Naive thymus-derived CD8-positive, alpha-beta T cell (primary cell): ENCODE measurements around the gene THOC7. TPM values are rescaled to one million over a fixed set of nuclear protein-coding genes. Genes with fewer than 3 reads are reported as not detected.

ENCODE experiments used
- ATAC-seq, 2 donors: fragments of 150-1000 bp; cut with Tn5 transposase in 1 of 2; sonication (Bioruptor Pico), chemical (Tn5 transposase) in 1 of 2; 1 replicate in 1 of 2; 2 replicates in 1 of 2; pipeline ENCODE4 v1.10.0; 2021; ENCODE audit warnings: mild to moderate bottlenecking in 2 of 2, moderate library complexity in 2 of 2
- POLR2A ChIA-PET: fragments of 350-600 bp; sonication (Branson Sonifier 250); formaldehyde crosslinking; loops from one replicate; lab custom pipeline; 2021; ENCODE audit warnings: antibody characterized with exemption; lab: Charles Lee
- DNase-seq, 10 donors: peaks; one replicate each; pipeline versions ENCODE4 v3.0.0 to v3.0.0-alpha.2; 2020 to 2022
- H3K27ac Mint-ChIP-seq, 10 donors: one replicate each; pipeline ENCODE4 v1.8.0; 2020 to 2022; ENCODE audit warnings: mild to moderate bottlenecking in 10 of 10, mixed read lengths in 10 of 10, moderate library complexity in 4 of 10, inconsistent platforms in 1 of 10
- H3K27me3 Mint-ChIP-seq, 5 donors: one replicate each; pipeline ENCODE4 v1.8.0; 2021 to 2022; ENCODE audit warnings: mixed read lengths in 5 of 5
- H3K36me3 Mint-ChIP-seq, 3 donors: one replicate each; pipeline ENCODE4 v1.8.0; 2020 to 2022; ENCODE audit warnings: mixed read lengths in 3 of 3, mild to moderate bottlenecking in 2 of 3, inconsistent platforms in 1 of 3
- H3K4me1 Mint-ChIP-seq, 4 donors: one replicate each; pipeline ENCODE4 v1.8.0; 2021 to 2022; ENCODE audit warnings: mixed read lengths in 4 of 4
- H3K4me3 Mint-ChIP-seq, 10 donors: one replicate each; pipeline ENCODE4 v1.8.0; 2020 to 2022; ENCODE audit warnings: mild to moderate bottlenecking in 10 of 10, mixed read lengths in 10 of 10, moderate library complexity in 6 of 10, inconsistent platforms in 1 of 10
- H3K9me3 Mint-ChIP-seq, 9 donors: one replicate each; pipeline ENCODE4 v1.8.0; 2020 to 2022; ENCODE audit warnings: mixed read lengths in 9 of 9, mild to moderate bottlenecking in 3 of 9, inconsistent platforms in 1 of 9, moderate library complexity in 1 of 9
- polyA plus RNA-seq, 3 donors: library from polyadenylated mRNA; unstranded; fragments of 300-500 nt; fragmentation: Illumina TruSeq; gene quantifications; one replicate each; pipeline ENCODE4 v1.2.3, GENCODE V29; 2021
- total RNA-seq, 8 experiments: library from RNA in 2 of 8; stranded (reverse) in 2 of 8; gene quantifications; one replicate each; pipeline ENCODE4 v1.2.3 and lab custom pipeline; 2021 to 2026

Gene THOC7
- total and polyA plus RNA-seq, 5 experiments from 2014 or later: 52.2 to 116 (median 79.9) TPM

DNA sequence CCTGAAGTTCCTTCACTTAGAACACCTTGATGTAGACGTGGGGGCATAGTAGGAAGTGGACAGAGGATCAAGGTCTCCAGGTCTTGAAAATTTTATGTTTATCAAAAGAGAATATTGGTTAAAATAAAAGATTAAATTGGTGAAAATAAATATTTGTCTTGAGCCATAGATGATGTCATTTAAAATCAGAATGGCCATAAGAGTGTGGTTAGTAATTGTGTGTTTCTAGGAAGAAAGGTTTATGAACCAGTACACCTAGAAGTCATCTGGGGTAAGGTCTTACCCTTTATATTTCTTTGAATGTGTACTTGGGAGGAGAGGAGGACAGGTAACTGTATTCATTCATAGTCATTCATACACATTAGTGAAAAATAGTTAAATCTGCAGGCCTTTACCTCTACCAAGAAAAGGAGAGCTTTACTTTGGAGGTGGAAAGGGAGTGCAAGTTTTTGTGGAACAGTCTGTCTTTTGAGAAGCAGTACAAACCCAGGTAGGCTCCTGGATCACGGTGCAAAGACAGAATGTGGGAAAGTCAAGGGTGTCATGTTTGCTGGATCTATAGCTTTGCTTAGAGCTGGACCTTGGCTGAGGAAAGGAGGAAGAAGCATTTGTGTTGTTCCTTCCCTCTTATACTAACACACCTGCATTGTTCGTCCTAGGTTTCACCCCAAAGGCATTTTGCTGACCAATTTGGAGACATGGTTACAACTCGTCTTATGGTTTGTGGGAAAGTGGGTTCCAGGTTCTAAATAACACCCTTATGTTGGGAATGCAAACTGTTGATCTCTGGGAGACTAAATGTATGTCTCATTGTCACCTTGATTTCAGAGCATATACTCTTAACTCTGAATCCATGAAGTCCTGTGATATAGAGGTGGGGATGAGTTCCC lies 42.4 kb upstream of the THOC7 start:
- ATAC-seq: no peak
- DNase-seq: no peak
- POLR2A ChIA-PET: no interaction called here
- Mint-ChIP-seq H3K36me3 (peaks cover 0 to 15% (median 9%) of the 10 kb centered on the region in 3 donors), H3K9me3 (no peaks in the 10 kb centered on the region), H3K27me3 (no peaks in the 10 kb centered on the region), H3K4me3 (no peak overlapping the region), H3K4me1 (peaks cover 6 to 14% (median 11%) of the 10 kb centered on the region in 4 donors), H3K27ac (peak overlapping the region in 7 of 10 donors; percentile 4 to 71 (median 58))

DNA sequence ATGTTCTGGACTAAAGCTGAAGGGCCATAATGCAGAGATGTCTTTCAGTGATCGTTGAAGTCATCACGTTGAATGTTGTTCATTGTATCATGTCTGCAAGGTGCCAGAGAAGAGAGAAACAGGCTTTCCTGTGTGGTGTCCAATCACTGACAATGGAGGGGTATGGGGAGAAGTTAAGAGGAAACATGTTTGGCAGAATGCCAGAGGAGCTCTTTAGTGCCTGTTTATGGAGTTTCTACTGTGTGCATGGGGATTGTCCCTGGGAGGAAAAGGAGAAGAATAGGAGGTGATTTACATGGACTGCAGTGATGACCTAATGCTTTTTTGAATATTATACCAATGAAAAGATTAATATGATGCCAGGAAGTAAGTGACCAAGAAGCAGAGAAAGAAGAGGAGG lies 36.9 kb upstream of the THOC7 start:
- ATAC-seq: no peak
- POLR2A ChIA-PET: no interaction called here
- no peak overlapping the region for H3K4me3 Mint-ChIP-seq

GRCh38 chr3:63900010-63900409 lies 36.4 kb upstream of the THOC7 start:
- POLR2A ChIA-PET: no interaction called here
- no peak for ATAC-seq
- Mint-ChIP-seq H3K9me3 (no peaks in the 10 kb centered on the region), H3K36me3 (peaks cover 6 to 36% (median 25%) of the 10 kb centered on the region in 3 donors), H3K27ac (peak overlapping the region in 3 of 10 donors; percentile 10 to 80 (median 45)), H3K27me3 (no peaks in the 10 kb centered on the region), H3K4me3 (no peak overlapping the region), H3K4me1 (peaks cover 5 to 20% (median 16%) of the 10 kb centered on the region in 4 donors)
- DNase-seq: no peak

More for the DNA sequence above, 36.9 kb upstream of the THOC7 start:
- Mint-ChIP-seq H3K27ac (peak overlapping the region in 8 of 10 donors; percentile 10 to 80 (median 46)), H3K9me3 (no peaks in the 10 kb centered on the region), H3K36me3 (peaks cover 6 to 37% (median 25%) of the 10 kb centered on the region in 3 donors), H3K4me1 (peaks cover 5 to 16% (median 14%) of the 10 kb centered on the region in 4 donors), H3K27me3 (no peaks in the 10 kb centered on the region)
- DNase-seq: no peak

GRCh38 chr3:63896332-63897030 lies 32.9 kb upstream of the THOC7 start:
- no peak for ATAC-seq
- POLR2A ChIA-PET: no interaction called here
- Mint-ChIP-seq H3K4me3 (no peak overlapping the region), H3K27me3 (no peaks in the 10 kb centered on the region), H3K27ac (peak overlapping the region in 2 of 10 donors; percentile 27 to 51), H3K9me3 (no peaks in the 10 kb centered on the region), H3K4me1 (peaks cover 17 to 50% (median 34%) of the 10 kb centered on the region in 4 donors), H3K36me3 (peaks cover 6 to 38% (median 23%) of the 10 kb centered on the region in 3 donors)
- no peak for DNase-seq

DNA sequence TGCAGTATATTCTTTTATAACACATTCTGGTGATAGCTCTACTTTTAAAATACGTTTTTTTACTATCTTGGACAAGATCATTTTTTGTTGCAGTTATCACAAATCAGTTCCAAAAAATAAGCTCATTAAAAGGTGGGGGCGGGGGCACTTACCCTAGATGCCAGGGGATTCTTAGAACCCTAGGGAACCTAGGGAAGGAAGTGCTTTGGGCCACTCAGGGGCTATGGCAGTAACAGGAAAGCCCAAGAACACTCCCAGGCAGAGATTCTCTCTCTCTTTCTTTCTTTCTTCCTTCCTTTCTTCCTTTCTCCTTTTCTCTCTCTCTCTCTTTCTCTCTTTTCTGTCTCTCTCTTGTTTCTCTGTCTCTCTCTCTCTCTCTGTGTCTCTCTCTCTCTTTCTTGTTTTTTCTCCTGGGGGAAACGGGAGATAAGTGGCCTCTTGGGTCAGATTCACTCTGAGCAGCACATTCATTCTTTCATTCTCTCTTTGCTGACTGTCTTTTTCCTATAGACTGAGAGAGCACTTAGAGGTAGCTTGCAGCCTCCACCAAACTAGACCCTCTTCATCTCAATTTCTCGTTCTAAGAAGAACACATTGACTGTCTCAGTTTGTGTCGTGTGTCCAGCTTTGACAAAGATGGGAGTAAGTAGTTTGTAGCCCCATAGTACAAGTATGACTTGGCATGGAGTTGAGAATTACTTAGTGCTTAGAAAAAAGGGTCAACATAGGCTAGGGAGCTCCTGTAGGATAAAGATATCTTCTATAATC lies 32.0 kb upstream of the THOC7 start:
- H3K27ac Mint-ChIP-seq: peak overlapping the region in 6 of 10 donors; percentile 5 to 84 (median 50)
- POLR2A ChIA-PET: no interaction called here
- H3K9me3 Mint-ChIP-seq: no peaks in the 10 kb centered on the region
- H3K36me3 Mint-ChIP-seq: peaks cover 5 to 38% (median 19%) of the 10 kb centered on the region in 3 donors
- DNase-seq (no peak), ATAC-seq (no peak)
- H3K4me3 Mint-ChIP-seq: no peak overlapping the region
- peaks cover 18 to 49% (median 34%) of the 10 kb centered on the region in 4 donors for H3K4me1 Mint-ChIP-seq
- H3K27me3 Mint-ChIP-seq: no peaks in the 10 kb centered on the region

DNA sequence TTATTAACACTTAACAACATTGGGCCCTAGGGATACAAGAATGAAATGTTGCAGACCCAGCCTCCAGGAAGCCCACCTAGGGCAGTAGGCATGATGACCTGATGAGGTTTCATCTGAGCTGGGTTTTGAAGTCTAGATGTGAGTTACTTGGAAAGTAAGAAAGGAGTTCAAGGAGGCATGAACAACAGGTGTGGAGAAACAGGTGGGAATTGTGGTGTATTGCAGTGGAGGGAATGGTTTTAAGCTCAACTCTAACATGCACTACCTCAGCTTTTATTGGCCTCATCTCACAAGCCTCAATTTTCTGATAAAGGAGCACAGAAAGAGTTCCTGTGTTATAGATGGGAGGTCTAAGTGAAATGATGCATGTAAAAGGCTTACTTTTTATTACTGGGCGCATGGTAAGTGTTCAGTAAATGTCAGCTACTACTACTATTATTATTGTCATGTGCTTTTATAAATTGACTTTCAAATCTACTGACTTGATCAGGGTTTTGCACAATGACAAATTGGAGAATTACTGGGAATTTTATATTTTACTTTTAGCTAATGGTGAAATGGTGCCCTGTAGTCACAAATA lies 29.3 kb upstream of the THOC7 start:
- Mint-ChIP-seq H3K4me1 (peaks cover 15 to 45% (median 32%) of the 10 kb centered on the region in 4 donors), H3K27ac (peak overlapping the region in 3 of 10 donors; percentile 3 to 78 (median 47)), H3K9me3 (no peaks in the 10 kb centered on the region), H3K27me3 (no peaks in the 10 kb centered on the region), H3K4me3 (no peak overlapping the region), H3K36me3 (peaks cover 0 to 18% (median 3%) of the 10 kb centered on the region in 3 donors)
- DNase-seq: no peak
- ATAC-seq: no peak
- POLR2A ChIA-PET: no interaction called here

GRCh38 chr3:63891518-63891917 lies 27.9 kb upstream of the THOC7 start:
- POLR2A ChIA-PET: no interaction called here
- Mint-ChIP-seq H3K4me3 (no peak overlapping the region), H3K36me3 (peaks cover 0 to 21% (median 3%) of the 10 kb centered on the region in 3 donors), H3K9me3 (no peaks in the 10 kb centered on the region), H3K4me1 (peaks cover 15 to 51% (median 35%) of the 10 kb centered on the region in 4 donors), H3K27ac (no peak overlapping the region), H3K27me3 (no peaks in the 10 kb centered on the region)
- DNase-seq: no peak
- no peak for ATAC-seq

- DNase-seq: no peak
- no peaks in the 10 kb centered on the region for H3K27me3 Mint-ChIP-seq
- H3K36me3 Mint-ChIP-seq: peaks cover 0 to 21% (median 3%) of the 10 kb centered on the region in 3 donors
- no peak for ATAC-seq
- H3K27ac Mint-ChIP-seq: no peak overlapping the region
- H3K4me1 Mint-ChIP-seq: peaks cover 10 to 36% (median 27%) of the 10 kb centered on the region in 4 donors
- H3K9me3 Mint-ChIP-seq: no peaks in the 10 kb centered on the region
- POLR2A ChIA-PET: no interaction called here
- H3K4me3 Mint-ChIP-seq: no peak overlapping the region
Measured at GRCh38 chr3:63886858-63887257, 23.3 kb upstream of the THOC7 start.

GRCh38 chr3:63880653-63881052 lies 17.0 kb upstream of the THOC7 start:
- H3K4me3 Mint-ChIP-seq: no peak overlapping the region
- no peak for DNase-seq
- no peak for ATAC-seq
- H3K9me3 Mint-ChIP-seq: no peaks in the 10 kb centered on the region
- POLR2A ChIA-PET: no interaction called here
- no peaks in the 10 kb centered on the region for H3K27me3 Mint-ChIP-seq
- peaks cover 28 to 74% (median 55%) of the 10 kb centered on the region in 4 donors for H3K4me1 Mint-ChIP-seq
- peaks cover 0 to 4% (median 0%) of the 10 kb centered on the region in 3 donors for H3K36me3 Mint-ChIP-seq
- H3K27ac Mint-ChIP-seq: peak overlapping the region in 4 of 10 donors; percentile 1 to 58 (median 45)

DNA sequence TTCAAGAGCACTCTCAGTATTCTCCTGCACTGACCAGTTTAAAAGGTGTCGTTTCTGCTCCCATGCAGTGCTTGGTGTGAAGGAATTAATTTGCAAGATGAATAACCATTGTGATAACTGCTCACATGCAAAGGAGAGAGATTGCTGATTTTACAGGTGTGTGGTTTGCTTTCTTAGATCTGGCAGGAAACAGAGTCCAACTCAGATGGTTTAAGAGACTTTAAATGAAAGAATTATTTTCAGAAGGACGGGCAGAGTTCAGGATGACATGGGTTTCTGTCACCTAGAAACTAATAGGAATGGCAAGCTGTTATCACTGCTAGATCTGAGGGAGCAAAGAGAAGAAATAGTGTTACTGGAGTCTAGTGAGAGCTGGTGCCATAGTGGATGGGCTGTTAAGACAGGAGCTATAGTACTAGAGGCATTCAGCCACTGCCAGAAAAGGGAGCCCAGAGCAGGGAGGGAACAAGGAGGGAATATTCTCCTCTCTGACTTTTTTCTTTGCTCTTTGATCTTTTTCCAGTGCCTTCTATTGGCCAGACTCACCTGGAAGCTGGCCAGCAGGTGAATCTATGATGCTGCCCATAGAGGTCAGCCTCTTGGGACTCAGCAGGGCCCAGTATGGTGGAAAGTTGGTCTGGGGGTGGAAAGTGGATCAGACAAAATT lies 14.9 kb upstream of the THOC7 start:
- peak overlapping the region in 5 of 10 donors; percentile 1 to 27 (median 4) for H3K4me3 Mint-ChIP-seq
- peaks cover 37 to 85% (median 65%) of the 10 kb centered on the region in 4 donors for H3K4me1 Mint-ChIP-seq
- H3K27me3 Mint-ChIP-seq: no peaks in the 10 kb centered on the region
- peak in 1 of 10 donors; percentile 1 for DNase-seq
- POLR2A ChIA-PET: no interaction called here
- peak overlapping the region in 7 of 10 donors; percentile 1 to 45 (median 38) for H3K27ac Mint-ChIP-seq
- peak in 1 of 2 donors; percentile 42 for ATAC-seq
- peaks cover 0 to 6% (median 4%) of the 10 kb centered on the region in 3 donors for H3K36me3 Mint-ChIP-seq
- no peaks in the 10 kb centered on the region for H3K9me3 Mint-ChIP-seq

GRCh38 chr3:63877737-63878393 lies 14.3 kb upstream of the THOC7 start:
- Mint-ChIP-seq H3K27ac (peak overlapping the region in 8 of 10 donors; percentile 1 to 65 (median 36)), H3K4me3 (peak overlapping the region in 5 of 10 donors; percentile 1 to 27 (median 5)), H3K9me3 (no peaks in the 10 kb centered on the region), H3K4me1 (peaks cover 38 to 84% (median 68%) of the 10 kb centered on the region in 4 donors), H3K36me3 (peaks cover 0 to 6% (median 4%) of the 10 kb centered on the region in 3 donors), H3K27me3 (no peaks in the 10 kb centered on the region)
- POLR2A ChIA-PET: interaction anchor here (0.5 kb wide), 1 partner anchor 20 kb away, joined by 3 read pairs; no protein-coding TSS in a partner anchor
- DNase-seq: no peak
- no peak for ATAC-seq
